ENCODE measurements around the gene CACNA2D1. TPM values are rescaled to one million over a fixed set of nuclear protein-coding genes. Genes with fewer than 3 reads are reported as not detected.

CACNA2D1 gene
- polyA plus RNA-seq, 1 experiment, result 6.0 TPM

DNA sequence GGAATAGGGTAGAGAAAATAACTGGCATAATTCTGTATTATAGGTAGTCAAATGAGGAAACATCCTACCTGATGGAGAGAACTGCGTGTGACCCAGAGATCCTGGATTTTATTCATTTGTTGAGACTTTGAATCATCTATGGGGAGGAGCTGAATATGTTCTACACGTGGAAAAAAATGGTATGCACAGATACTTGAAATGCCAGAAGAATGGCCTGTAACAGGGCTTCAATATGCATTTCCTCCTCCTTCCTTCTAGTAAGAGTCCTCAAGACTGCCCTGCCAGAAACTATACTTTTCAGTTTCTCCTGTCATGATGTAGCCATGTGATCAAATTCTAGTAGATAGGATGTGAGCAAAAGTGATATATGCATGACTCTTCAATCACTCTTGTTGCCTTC lies 372.1 kb downstream of the CACNA2D1 start:
- TF ChIP-seq, protein P1, sequence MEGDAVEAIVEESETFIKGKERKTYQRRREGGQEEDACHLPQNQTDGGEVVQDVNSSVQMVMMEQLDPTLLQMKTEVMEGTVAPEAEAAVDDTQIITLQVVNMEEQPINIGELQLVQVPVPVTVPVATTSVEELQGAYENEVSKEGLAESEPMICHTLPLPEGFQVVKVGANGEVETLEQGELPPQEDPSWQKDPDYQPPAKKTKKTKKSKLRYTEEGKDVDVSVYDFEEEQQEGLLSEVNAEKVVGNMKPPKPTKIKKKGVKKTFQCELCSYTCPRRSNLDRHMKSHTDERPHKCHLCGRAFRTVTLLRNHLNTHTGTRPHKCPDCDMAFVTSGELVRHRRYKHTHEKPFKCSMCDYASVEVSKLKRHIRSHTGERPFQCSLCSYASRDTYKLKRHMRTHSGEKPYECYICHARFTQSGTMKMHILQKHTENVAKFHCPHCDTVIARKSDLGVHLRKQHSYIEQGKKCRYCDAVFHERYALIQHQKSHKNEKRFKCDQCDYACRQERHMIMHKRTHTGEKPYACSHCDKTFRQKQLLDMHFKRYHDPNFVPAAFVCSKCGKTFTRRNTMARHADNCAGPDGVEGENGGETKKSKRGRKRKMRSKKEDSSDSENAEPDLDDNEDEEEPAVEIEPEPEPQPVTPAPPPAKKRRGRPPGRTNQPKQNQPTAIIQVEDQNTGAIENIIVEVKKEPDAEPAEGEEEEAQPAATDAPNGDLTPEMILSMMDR (IDR thresholded peaks at IDR 0.05; ENCODE audit: insufficient read depth, low read depth, low read length), result no peak
- POLR2A ChIA-PET, result no interaction called here
- Histone ChIP-seq H3K4me3 (ENCODE audit: low read depth, low read length) (no peak overlapping the region), H3K36me3 (ENCODE audit: control insufficient read depth, insufficient read depth, low read length) (no peaks in the 10 kb centered on the region), H3K27me3 (ENCODE audit: control insufficient read depth, insufficient read depth, low read length) (no peaks in the 10 kb centered on the region)
- no peak for DNase-seq (ENCODE audit: low read depth)
- CTCF ChIA-PET, result no interaction called here

DNA sequence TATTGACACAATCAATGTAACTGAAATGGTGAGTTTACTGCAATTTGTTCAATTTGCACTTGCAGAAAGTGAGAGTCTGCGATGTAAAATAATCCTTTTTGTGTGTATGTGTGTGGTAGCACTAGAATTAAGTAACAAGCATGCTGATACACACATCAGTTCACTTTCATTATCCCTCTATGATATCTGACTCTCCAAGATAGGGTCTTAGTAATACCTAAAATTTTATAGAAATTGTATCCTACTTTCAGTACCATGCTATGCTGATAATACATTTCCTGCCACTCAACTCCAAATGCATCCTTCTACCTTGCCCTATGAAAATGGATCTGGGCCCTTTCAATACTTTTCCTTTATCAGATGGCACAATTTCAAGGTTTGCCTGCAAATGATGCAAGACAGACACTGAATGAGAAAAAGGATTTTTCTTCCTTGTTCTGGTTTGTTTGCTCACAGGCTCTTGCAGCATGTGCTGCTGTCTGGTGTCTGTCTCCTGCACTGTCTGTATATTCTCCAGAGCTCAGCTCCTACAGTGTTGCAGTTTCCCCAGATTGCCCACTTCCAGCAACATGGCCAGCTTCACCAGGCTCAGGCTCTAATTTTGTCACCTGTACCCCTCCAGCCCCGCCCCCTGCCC lies 375.8 kb downstream of the CACNA2D1 start:
- Histone ChIP-seq H3K27me3 (ENCODE audit: control insufficient read depth, insufficient read depth, low read length) (no peaks in the 10 kb centered on the region), H3K4me3 (ENCODE audit: low read depth, low read length) (no peak overlapping the region), H3K36me3 (ENCODE audit: control insufficient read depth, insufficient read depth, low read length) (no peaks in the 10 kb centered on the region; the same call in 1 of the 2 replicates)
- DNase-seq (ENCODE audit: low read depth), result no peak
- ChIA-PET CTCF (no interaction called here), POLR2A (no interaction called here)
- TF ChIP-seq, protein P1 (IDR thresholded peaks at IDR 0.05; ENCODE audit: insufficient read depth, low read depth, low read length), result no peak

DNA sequence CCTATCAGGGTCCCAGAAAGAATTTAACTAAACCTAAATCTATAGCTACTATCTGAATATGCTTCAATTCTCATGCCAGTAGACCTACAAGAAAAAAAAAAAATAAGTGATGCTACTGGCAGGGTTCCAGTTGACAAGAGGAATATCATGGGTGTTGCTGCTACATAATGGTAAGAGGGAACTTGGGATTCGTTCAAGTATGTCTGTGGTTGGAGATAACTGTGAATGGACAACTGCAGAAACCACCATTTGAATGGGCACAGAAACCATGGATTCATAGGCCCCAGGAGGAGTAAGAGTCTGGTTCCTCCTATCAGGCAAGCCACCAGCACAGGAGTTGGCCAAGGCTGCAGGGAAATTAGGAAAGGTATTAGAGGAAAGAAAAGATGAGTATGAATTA lies 386.1 kb downstream of the CACNA2D1 start:
- no peaks in the 10 kb centered on the region for H3K27me3 ChIP-seq (ENCODE audit: control insufficient read depth, insufficient read depth, low read length)
- H3K36me3 ChIP-seq (ENCODE audit: control insufficient read depth, insufficient read depth, low read length), result no peaks in the 10 kb centered on the region
- TF ChIP-seq, protein P1 (IDR thresholded peaks at IDR 0.05; ENCODE audit: insufficient read depth, low read depth, low read length), result no peak
- POLR2A ChIA-PET, result no interaction called here
- CTCF ChIA-PET, result interaction anchor here (2.4 kb wide), 1 partner anchor 12 kb away, joined by 5 read pairs; no protein-coding TSS in a partner anchor
- H3K4me3 ChIP-seq (ENCODE audit: low read depth, low read length), result no peak overlapping the region
- no peak for DNase-seq (ENCODE audit: low read depth)

DNA sequence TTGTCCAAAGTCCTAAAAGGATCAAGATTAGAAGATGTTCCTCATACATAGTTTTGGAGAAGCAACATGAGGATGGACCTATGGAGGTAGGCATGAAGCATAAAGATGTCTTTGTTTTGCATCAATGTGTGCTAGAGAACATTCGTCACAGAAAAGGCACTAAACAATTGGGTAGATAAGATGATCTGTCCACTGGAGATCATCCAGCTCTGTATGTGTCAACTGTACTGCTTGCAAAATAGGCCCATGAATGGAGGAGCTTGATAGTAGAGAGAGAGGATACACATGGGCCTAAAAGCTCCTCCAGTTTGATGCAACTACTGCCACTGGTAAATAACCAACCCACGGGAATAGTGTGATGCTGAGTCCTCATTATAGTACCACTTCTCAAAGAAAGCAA lies 387.3 kb downstream of the CACNA2D1 start:
- TF ChIP-seq, protein P1 (IDR thresholded peaks at IDR 0.05; ENCODE audit: insufficient read depth, low read depth, low read length), result no peak
- ChIA-PET CTCF (interaction anchor here (2.4 kb wide), 1 partner anchor 11 kb away, joined by 5 read pairs; no protein-coding TSS in a partner anchor), POLR2A (no interaction called here)
- H3K27me3 ChIP-seq (ENCODE audit: control insufficient read depth, insufficient read depth, low read length), result no peaks in the 10 kb centered on the region
- no peaks in the 10 kb centered on the region for H3K36me3 ChIP-seq (ENCODE audit: control insufficient read depth, insufficient read depth, low read length)
- no peak for DNase-seq (ENCODE audit: low read depth)
- H3K4me3 ChIP-seq (ENCODE audit: low read depth, low read length), result no peak overlapping the region

DNA sequence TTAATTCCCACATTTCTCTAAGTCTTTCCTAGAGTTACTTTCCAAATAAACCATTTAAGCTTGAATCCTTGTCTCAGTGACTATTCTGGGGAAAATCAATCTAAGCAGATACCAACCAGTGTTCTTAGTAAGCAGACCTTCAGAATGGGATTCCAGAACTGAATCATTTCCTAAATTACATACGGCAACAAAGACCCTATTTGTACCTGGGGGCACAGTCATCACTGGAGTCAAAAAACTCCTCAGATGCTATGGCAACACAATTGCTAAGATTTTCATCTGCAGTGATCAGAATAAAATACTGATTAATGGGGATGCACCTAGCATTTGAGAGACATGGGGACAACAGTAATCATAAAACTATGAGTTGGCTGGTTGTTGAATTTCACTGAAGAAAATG lies 389.0 kb downstream of the CACNA2D1 start:
- H3K4me3 ChIP-seq (ENCODE audit: low read depth, low read length), result no peak overlapping the region
- POLR2A ChIA-PET, result no interaction called here
- CTCF ChIA-PET, result no interaction called here
- H3K36me3 ChIP-seq (ENCODE audit: control insufficient read depth, insufficient read depth, low read length), result no peaks in the 10 kb centered on the region
- H3K27me3 ChIP-seq (ENCODE audit: control insufficient read depth, insufficient read depth, low read length), result no peaks in the 10 kb centered on the region
- TF ChIP-seq, protein P1 (IDR thresholded peaks at IDR 0.05; ENCODE audit: insufficient read depth, low read depth, low read length), result no peak
- DNase-seq (ENCODE audit: low read depth), result no peak
